ENCODE measurements around the gene KIFC3.
"Not testable (repeated sequence)": the region's sequence is repeated elsewhere in the genome, so short reads cannot be mapped to it uniquely, and the experiment has no call there.

DNA sequence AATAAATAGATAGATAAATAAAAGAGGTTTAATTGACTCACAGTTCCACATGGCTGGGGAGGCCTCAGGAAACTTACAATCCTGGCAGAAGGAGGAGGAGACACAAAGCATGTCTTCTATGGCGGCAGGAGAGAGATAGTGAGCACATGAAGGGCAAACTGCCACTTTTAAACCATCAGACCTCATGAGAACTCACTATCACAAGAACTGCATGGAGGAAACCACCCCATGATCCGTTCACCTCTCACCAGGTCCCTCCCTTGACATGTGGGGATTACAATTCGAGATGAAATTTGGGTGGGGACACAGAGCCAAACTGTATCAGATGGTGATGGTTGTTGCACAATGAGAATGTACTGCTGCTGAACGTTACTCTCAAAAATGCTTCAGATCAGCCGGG, 22.5 kb downstream of the KIFC3 start:
- TF ChIP-seq, protein P1, sequence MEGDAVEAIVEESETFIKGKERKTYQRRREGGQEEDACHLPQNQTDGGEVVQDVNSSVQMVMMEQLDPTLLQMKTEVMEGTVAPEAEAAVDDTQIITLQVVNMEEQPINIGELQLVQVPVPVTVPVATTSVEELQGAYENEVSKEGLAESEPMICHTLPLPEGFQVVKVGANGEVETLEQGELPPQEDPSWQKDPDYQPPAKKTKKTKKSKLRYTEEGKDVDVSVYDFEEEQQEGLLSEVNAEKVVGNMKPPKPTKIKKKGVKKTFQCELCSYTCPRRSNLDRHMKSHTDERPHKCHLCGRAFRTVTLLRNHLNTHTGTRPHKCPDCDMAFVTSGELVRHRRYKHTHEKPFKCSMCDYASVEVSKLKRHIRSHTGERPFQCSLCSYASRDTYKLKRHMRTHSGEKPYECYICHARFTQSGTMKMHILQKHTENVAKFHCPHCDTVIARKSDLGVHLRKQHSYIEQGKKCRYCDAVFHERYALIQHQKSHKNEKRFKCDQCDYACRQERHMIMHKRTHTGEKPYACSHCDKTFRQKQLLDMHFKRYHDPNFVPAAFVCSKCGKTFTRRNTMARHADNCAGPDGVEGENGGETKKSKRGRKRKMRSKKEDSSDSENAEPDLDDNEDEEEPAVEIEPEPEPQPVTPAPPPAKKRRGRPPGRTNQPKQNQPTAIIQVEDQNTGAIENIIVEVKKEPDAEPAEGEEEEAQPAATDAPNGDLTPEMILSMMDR (IDR thresholded peaks at IDR 0.05; ENCODE audit: low read depth, low read length) = not testable (repeated sequence)
- TF ChIP-seq EZH2phosphoT487 (IDR thresholded peaks at IDR 0.05; ENCODE audit: low read depth) = not testable (repeated sequence)

All from OCI-LY3 (cell line).